GM21528 (cell line): ENCODE data around the gene MARS1.
"Not testable (repeated sequence)": the region's sequence is repeated elsewhere in the genome, so short reads cannot be mapped to it uniquely, and the experiment has no call there.

Experiments
- ATAC-seq: cut with Tn5 transposase; IDR thresholded peaks from one replicate; pipeline ENCODE4 v1.9.1; 2021; ENCODE audit warnings: mild to moderate bottlenecking, moderate library complexity; ENCODE audit not compliant: unreplicated experiment, low FRiP score

The MARS1 gene

DNA sequence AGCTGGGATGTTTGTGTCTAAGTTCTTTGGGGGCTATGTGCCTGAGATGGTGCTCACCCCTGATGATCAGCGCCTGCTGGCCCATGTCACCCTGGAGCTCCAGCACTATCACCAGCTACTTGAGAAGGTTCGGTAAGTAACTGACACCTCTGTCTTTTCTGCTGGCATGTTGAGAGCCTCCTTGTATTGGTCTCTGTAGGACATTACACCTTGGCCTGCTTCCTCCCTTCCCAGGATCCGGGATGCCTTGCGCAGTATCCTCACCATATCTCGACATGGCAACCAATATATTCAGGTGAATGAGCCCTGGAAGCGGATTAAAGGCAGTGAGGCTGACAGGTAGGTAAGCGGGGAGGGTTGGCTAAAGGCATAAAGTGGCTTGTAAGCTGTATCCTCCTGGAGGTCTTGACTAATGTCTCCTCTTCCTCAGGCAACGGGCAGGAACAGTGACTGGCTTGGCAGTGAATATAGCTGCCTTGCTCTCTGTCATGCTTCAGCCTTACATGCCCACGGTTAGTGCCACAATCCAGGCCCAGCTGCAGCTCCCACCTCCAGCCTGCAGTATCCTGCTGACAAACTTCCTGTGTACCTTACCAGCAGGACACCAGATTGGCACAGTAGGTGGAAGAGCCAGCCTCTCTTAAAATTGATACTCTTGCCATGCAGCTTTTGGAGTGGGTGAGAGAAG lies 27.0 kb downstream of the MARS1 start:
- ATAC-seq: no peak

DNA sequence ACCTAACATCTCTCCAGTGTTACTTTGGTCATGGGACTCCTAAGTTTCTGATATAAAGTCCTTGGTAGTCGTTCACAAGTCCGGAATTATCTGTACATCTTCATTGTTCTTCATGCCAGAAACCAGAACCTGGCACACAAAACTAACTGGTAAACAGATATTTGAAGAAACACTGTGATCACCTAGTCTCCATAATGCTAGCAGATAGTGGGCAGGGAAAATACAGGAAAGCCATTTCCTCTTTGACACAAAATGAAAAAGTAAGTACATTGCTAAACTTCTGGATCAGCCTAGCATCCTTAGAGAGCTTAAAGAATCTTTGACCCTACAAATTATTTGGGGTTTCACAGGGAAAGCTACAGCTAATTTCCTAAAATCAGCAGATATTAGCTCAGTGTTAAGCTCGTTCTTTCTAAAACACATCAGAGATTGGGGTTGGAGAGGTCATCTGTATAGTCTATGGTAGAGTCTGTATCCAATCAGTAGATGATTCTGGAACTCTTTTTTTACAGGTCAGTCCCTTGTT lies 27.6 kb downstream of the MARS1 start:
- ATAC-seq: no peak

DNA sequence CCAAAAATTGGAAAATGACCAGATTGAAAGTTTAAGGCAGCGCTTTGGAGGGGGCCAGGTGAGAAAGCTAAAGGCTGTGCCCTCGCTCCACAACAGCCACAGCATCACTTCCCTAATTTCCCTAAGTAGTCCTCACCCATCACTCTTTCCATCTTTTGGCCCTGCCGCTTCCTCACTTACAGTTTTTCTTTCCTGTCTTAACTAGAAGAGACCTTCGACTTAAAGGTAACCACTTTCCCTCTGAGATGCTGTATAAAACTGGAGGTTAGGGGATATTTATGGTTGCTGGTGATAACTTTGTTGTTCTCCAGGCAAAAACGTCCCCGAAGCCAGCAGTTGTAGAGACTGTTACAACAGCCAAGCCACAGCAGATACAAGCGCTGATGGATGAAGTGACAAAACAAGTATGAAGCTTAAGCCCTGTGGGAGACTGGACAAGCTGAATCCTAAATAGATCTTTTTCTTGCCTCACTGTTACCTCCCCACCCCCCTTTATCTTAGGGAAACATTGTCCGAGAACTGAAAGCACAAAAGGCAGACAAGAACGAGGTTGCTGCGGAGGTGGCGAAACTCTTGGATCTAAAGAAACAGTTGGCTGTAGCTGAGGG lies 28.2 kb downstream of the MARS1 start:
- no peak for ATAC-seq

DNA sequence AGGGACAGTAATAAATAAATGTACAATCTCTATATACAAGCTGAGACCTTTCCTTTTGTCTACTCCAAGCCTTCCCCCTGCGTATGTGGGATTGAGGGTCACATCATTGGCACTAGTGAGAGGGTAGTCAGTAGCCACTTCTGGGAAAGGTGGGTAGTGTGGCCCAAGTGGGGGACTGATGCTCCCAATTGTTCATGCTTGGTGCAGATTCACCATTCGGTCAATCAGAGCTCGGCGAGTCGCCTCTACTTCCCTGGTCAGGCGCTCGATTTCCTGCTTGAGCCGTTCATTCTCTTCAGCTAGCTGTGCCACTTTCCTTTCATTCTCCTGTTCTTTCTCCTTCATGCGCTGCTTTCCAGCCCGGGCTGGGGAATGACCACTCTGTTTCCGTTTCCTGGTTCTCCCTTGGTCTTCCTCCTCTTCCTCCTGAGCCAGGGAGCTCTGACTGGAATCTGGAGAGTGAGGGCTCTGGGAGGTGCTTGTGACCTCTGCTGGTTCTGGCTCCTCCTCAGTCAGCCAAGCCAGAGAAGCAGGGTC lies 28.8 kb downstream of the MARS1 start:
- no peak for ATAC-seq

DNA sequence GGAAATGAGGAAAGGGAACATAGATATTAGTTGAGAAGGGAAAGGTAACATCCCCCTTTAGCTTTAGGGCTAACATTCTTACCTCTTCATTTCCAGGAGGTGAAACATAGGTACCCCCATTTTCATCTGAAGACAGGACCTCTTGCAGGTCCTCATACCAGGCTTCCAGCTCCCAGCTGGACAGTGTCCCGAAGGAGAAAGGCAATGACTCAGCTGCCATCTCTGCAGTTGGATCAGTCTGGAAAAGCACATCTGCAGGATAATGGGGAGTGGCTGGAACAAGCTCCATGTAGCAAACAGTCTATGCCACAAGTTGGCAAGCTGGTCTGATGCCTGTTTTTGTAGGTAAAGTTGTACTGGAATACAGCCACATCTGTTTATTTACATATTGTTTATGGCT lies 29.3 kb downstream of the MARS1 start:
- ATAC-seq: no peak

DNA sequence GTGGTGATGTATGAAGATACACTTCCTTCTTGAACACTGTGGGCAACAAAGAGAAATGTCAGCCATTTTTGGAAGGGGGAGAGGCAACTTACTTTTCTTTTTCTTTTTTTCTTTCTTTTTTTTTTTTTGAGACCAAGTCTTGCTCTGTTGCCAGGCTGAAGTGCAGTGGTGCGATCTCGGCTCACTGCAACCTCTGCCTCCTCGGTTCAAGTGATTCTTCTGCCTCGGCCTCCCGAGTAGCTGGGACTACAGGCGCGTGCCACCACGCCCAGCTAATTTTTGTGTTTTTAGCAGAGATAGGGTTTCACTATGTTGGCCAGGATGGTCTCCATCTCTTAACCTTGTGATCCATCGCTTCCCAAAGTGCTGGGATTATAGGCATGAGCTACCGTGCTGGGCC lies 29.9 kb downstream of the MARS1 start:
- ATAC-seq: not testable (repeated sequence)

DNA sequence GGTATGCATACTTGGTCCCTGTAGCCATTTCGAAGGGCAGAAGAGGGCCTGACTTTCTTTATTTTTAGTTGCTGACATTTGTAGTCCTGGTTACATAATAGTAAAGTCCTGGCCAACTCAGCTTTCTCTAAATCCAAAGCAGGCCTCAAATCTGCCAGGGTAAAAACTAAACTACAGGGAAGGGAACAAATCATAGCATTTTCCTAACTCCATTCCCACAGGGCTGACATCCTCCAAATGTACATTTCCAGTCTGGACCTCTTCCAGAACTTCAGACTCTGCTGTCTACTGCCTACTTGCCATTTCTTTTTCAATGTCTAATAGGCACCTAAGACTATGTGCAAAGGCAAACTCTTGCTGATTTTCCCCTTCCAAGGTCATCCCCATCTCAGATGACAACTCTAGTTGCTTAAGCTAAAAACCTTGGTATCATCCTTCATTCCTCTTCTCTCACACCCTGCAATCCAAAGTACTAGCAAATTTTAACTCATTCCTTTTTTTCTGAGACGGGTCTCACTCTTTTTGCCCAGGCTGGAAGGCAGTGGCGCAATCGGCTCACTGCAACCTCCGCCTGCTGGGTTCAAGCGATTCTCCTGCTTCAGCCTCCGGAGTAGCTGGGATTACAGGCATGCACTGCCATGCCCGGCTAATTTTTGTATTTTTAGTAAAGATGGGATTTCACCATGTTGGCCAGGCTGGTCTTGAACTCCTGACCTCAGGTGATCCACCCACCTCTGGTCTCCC lies 30.5 kb downstream of the MARS1 start:
- no peak for ATAC-seq

DNA sequence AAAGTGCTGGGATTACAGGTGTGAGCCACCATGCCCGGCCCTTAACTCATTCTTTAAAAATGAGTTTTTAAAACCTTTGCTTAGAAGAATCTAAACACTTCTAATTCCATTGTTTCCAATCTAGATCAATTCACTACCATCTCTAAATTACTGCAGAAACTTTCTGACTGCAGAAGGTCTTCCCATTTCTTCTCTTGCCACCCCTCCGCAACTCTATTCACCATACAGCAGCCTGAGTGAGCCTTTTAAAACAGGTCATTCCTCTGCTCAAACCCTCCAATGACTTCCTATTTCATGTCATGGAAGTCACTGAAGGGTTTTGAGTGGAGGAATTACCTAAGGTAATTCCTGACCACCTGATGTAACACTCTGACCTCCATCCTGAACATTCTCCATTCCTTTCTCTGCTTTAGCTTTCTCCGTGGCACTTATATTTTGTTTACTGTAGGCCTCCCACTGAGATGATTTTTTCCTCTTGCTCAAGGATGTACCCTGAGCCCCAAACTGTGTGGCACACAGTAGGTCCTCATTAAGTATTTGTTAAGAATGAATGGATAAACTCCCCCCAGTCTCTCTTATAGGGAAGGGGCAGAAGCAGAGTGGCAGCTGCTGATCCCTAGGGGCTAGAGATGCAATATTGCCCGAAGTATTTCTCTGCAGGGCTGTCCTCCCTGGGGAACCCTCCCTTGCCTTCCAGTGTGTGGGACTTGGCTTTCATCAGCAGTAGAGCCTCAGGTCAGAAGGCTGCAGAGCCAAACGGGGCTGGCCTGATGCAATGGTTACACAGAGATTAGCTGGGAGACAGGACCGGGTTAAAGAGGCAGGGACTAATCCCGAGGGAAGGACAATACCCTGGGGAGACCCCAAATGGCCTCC lies 31.3 kb downstream of the MARS1 start:
- ATAC-seq: no peak

DNA sequence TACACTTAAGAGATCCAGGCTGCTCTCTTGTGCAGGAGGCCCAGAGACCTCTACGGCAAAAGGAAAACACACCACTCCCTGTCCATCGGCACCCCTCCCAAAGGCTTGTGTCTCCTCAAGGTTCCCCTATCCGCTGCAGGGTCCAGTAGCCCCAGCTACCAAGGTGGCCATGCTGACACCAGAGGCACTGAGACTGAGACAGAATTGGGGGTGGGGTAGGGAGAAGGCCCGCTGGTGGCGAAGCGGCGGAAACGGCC lies 31.9 kb downstream of the MARS1 start:
- no peak for ATAC-seq

DNA sequence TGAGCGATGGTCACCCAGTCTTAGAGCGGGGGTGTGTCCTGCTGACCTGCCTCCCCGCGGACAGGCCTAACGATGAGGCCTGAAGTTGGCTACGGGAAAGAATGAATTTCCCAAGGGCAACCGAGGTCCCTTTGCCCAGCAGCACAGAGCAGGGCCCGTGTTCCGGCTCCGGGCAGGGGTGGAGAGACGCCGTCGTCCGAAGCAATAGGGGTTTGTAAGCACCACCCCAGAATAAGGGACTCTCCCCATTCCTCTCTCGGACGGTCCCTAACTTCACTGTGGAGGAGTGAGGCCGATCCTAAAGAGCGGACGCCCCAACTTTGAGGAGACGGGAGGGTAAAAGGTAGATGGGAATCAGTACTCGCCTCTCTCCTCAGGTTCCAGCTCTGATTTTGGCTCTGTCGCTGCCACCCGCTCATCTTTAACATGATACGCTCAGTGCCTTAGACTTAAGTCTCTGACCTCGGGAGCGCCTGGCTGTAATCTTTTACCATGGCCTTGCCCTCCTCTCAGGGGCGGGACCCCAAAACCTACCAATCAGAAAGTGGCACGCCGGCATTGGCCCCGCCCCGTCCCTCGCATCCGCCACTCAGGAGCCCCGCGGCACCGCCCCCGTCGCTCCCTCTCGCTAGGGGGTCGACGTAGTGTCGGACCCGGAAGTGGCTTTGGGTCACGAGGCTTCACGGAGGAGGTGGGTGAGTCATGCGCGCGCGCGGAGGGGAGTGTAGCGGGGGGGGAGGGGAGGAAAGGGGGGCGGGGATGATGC lies 32.4 kb downstream of the MARS1 start, which contains the start of gene DDIT3:
Gene DDIT3, minus strand, starts transcription at position 462 of the 766 bp plus-strand sequence. CDS start 3,108 bp downstream, outside the sequence.
- peak; percentile 52 for ATAC-seq

DNA sequence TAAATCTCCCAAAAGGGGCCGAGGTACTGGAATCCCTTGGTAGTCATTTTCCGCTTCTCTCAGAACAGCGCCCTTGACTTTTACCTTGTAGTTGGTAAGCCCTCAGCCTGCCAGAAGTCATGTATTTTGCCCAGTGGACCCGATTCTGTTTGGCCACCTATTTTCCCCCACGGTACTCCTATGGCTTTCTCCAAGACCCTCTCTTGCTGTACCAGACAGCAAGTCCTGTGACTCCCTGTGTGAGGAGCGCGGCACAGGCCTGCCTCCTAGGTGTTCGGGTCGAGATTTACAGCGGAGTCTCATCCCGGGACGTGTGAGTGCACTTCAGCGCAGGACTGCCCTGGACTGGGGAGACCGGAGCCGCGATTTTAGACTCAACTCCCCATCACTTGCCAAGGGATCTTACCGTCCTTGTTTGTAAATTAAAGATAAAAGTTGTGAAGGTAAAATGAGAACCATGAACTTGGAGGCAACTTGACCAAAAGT lies 33.7 kb downstream of the MARS1 start:
- ATAC-seq: no peak

DNA sequence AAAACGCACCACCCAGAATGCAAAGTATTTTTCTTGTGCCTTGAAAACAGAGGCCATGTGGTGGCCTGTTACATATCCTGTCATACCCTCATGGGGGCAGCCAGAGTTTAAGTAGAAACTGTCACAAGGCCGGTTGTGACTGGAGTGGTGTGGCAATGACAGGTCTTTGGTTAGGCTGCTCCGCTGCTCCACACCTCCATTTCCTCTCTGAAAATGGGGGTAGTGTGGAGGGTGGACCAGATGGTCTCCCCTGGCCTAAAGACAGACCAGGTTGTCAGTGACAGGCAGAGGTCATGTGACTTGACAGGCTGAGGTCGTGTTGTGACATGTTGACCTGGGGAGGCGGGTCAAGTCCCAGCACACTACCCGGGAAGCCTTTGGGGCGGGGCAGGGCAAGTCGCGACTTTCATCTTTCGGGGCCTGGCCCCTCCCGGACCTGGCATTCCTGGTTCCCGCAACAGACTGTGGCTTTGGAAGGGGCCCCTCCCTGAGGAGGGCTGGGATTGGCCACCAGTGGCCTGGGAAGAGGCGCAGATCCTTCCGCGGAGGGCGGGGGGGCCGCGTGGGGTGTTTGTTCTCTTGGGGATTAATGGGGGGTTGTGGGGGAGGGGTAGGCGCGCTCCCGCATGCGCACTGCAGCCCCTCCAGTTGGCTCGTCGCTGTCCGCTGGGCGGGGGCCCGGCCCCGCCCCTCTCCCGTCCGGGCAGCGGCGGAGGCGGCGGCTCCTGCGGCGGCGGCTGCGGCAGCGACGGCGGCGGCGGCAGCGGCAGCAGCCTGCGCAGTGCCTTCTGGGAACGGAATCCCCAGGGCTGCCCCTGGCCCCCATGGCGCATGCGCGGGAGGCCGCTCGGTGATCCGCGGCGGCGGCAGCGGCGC lies 34.4 kb downstream of the MARS1 start, which contains the start of gene MBD6:
Gene MBD6, plus strand, starts transcription at position 814 of the 876 bp plus-strand sequence. CDS start 1,480 bp downstream, outside the sequence.
- ATAC-seq: peak; percentile 37

DNA sequence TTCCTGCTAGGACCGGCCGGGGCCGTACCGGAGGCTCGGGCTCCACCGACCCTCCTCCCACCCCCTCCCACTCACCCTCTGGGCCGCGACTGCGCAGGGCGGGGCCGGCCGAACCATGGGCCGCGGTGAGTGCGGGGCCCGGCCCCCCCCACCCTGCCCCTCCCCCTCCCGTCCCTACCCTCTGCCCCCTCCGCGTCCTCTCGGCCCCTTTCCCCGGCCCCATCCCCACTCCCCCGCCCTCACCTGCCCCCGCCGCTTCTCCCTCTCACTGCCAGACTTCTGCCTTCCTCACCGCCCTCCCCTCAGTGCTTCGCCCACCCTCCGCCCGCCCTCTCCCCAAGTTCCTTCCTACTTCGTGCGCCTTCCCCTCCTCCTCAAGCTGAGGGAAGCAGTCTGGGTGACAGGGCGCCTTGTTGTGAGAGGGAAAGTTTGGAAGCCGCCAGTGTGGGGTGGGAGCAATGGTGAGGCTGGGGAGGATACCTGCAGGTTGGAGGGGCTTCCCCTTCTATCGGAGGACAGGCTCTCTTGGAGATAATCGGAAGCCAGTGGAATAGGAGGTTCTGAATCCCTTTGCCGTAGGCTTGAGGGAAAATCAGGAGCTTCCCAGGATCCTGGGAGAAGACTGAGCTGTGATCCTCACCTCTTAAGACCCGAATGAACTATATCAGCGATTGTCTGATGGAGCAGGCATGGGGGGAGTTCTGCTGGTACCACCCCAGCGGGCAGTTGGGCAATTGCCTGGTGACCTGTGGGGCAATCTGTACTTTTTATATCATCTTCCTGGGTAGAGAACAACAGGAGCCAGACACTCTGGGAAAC lies 35.2 kb downstream of the MARS1 start:
- ATAC-seq: no peak

DNA sequence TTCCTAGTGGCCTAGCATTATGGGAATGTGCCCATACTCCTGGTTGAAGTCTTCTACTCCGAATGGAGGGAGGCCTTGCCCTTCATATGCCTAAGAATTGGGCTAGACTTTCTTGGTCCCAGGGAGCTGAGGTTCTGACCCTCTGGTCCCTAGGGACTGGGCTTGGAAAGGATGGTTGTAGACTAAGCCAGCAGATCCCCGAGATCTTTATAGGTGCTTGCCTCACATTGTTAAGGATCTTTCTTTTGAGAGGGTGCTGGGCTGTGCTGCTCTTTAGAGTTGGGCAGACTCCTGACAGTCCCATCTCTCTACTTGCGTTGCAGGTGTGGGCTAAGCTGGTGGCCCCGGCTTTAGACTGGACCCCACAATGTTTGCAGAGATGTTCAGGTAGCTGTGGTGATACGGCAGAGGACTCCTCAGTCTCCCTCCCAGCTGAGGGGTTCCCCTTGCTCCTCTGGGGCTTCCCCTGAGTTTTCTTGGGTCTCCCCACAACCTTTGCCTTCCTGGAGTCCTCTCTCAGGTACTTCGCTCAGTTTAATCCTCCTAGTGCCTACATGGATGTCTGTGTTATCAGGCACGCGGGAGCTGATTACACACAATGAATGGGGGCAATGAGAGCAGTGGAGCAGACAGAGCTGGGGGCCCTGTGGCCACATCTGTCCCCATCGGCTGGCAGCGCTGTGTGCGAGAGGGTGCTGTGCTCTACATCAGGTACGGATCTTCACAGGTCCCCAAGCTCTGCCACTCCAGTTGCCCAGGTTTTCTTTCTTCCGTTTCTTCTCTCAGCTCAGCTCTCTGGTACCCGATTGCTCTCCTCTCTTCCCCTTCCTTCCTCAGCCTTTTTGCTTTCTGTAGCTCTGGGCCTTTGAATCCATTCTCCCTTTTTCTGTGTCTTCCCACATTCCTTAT lies 36.1 kb downstream of the MARS1 start:
- ATAC-seq: no peak

DNA sequence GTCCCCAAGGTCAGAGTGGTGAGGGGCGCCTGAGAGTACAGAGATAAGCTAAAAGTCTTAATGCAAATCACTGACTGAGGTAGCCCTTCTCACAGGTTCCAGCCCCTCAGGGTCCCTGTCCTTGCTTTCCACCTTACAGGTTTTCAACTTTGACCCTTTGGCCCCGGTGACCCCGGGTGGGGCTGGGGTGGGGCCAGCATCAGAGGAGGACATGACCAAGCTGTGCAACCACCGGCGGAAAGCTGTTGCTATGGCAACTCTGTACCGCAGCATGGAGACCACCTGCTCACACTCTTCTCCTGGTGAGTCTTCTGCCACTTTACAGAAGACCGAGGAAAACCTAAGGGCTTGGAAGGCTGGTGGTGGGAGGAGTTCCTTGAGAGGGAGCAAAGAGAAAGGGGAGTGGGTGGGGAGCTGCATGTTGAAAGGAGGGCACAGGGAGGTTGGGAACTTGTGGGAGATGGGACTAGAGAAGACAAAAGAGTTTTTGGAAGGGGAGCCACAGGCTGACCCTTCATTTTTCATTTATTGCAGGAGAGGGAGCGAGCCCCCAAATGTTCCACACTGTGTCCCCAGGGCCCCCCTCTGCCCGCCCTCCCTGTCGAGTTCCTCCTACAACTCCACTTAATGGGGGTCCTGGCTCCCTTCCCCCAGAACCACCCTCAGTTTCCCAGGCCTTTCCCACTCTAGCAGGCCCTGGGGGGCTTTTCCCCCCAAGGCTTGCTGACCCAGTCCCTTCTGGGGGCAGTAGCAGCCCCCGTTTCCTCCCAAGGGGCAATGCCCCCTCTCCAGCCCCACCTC lies 37.1 kb downstream of the MARS1 start:
- ATAC-seq: no peak
